HCT116 (cell line): ENCODE data around the gene SNUPN. TPM values are rescaled to one million over a fixed set of nuclear protein-coding genes. Genes with fewer than 3 reads are reported as not detected.

ENCODE experiments used
- ATAC-seq: fragments of 200-7000 bp; cut with Tn5 transposase; 2 replicates; pipeline ENCODE4 v1.9.1; 2020; ENCODE audit warnings: mild to moderate bottlenecking, moderate library complexity
- BruUV-seq: library from RNA; stranded (reverse); fragments of 400-500 nt; replicated peaks from 2 replicates; lab custom pipeline; 2021; lab: Mats Ljungman, UMichigan
- CTCF ChIA-PET: fragments of 300-600 bp; sonication (Branson Sonifier 250); formaldehyde crosslinking; loops from one replicate; lab custom pipeline; 2021; ENCODE audit warnings: antibody characterized with exemption; lab: Charles Lee
- POLR2A ChIA-PET: fragments of 300-600, 350-600 bp; sonication (Branson Sonifier 250); formaldehyde crosslinking; loops from one replicate; lab custom pipeline; 2021; ENCODE audit warnings: antibody characterized with exemption; lab: Charles Lee
- RAD21 ChIA-PET, 2 experiments: fragments of 300-600 bp; sonication (Branson Sonifier 250); formaldehyde crosslinking; loops; one replicate each; lab custom pipeline; 2023; ENCODE audit warnings: low total read pairs in 2 of 2; ENCODE audit not compliant: uncharacterized antibody in 2 of 2, unreplicated experiment in 2 of 2, low non-redundant PET in 1 of 2; lab: Charles Lee
- DNase-seq: peaks from one replicate; pipeline ENCODE4 v3.0.0-alpha.2; 2010; ENCODE audit warnings: low read depth, low spot score
- H2AFZ ChIP-seq: fragments of 200-600 bp; shearing (Covaris generic), sonication (generic); 2 replicates; pipeline ENCODE4 v1.6.1; 2017; ENCODE audit warnings: low read depth, mixed run types, mixed read lengths, antibody characterized with exemption, low read length; ENCODE audit not compliant: poor library complexity, severe bottlenecking
- H3K27ac ChIP-seq: 2 replicates; pipeline ENCODE4 v1.5.1; 2012; ENCODE audit warnings: low read depth, low read length
- H3K27me3 ChIP-seq: fragments of 200-600 bp; sonication (generic); 2 replicates; pipeline ENCODE4 v1.6.1; 2016; ENCODE audit warnings: mixed run types, low read length, mixed read lengths; ENCODE audit not compliant: insufficient read depth
- H3K36me3 ChIP-seq, 2 experiments: fragments of 200-500 bp in 1 of 2; fragments of 200-600 bp in 1 of 2; sonication (Bioruptor generic) in 1 of 2; sonication (generic) in 1 of 2; 2 replicates each; pipeline versions ENCODE4 v1.5.1 to v1.6.1; 2014 to 2016; ENCODE audit warnings: low read length in 2 of 2, inconsistent platforms in 1 of 2, mixed read lengths in 1 of 2, mixed run types in 1 of 2; ENCODE audit not compliant: insufficient read depth in 2 of 2, control insufficient read depth in 1 of 2
- H3K4me1 ChIP-seq, 2 experiments: fragments of 200-600 bp in 1 of 2; sonication (generic) in 1 of 2; 2 replicates each; pipeline versions ENCODE4 v1.5.1 to v1.6.1; 2012 to 2017; ENCODE audit warnings: low read length in 2 of 2, inconsistent platforms in 1 of 2, mild to moderate bottlenecking in 1 of 2, mixed read lengths in 1 of 2, mixed run types in 1 of 2, moderate library complexity in 1 of 2; ENCODE audit not compliant: insufficient read depth in 2 of 2, control insufficient read depth in 1 of 2
- H3K4me2 ChIP-seq: fragments of 200-600 bp; sonication (generic); 2 replicates; pipeline ENCODE4 v1.6.1; 2017; ENCODE audit warnings: mixed run types, low read length, mixed read lengths
- H3K4me3 ChIP-seq, 2 experiments: fragments of 200-600 bp in 1 of 2; sonication (generic) in 1 of 2; replicated peaks in 1 of 2; 2 replicates each; pipeline ENCODE4 v1.5.1; 2011 to 2016; ENCODE audit warnings: low read length in 2 of 2, control low read depth in 1 of 2, low read depth in 1 of 2, mild to moderate bottlenecking in 1 of 2, mixed read lengths in 1 of 2, mixed run types in 1 of 2
- H3K79me2 ChIP-seq: fragments of 200-600 bp; sonication (generic); 2 replicates; pipeline ENCODE4 v1.6.1; 2017; ENCODE audit warnings: mild to moderate bottlenecking, mixed run types, low read length, moderate library complexity, mixed read lengths; ENCODE audit not compliant: insufficient read depth
- H3K9ac ChIP-seq: fragments of 200-600 bp; sonication (generic); 2 replicates; pipeline ENCODE4 v1.6.1; 2016; ENCODE audit warnings: low read length, mixed read lengths
- H3K9me2 ChIP-seq: fragments of 200-600 bp; sonication (generic), shearing (Covaris generic); 2 replicates; pipeline ENCODE4 v1.6.1; 2017; ENCODE audit warnings: mixed run types, mild to moderate bottlenecking, moderate library complexity; ENCODE audit not compliant: insufficient read depth
- H3K9me3 ChIP-seq, 2 experiments: fragments of 200-500 bp in 1 of 2; fragments of 200-600 bp in 1 of 2; sonication (Bioruptor generic) in 1 of 2; sonication (generic) in 1 of 2; 2 replicates each; pipeline ENCODE4 v1.6.1; 2014 to 2017; ENCODE audit warnings: low read length in 2 of 2, mixed read lengths in 2 of 2, inconsistent platforms in 1 of 2, low read depth in 1 of 2, mild to moderate bottlenecking in 1 of 2, mixed run types in 1 of 2, moderate library complexity in 1 of 2; ENCODE audit not compliant: control insufficient read depth in 1 of 2, insufficient read depth in 1 of 2
- H4K20me1 ChIP-seq: fragments of 200-600 bp; sonication (generic), shearing (Covaris generic); 2 replicates; pipeline ENCODE4 v1.6.1; 2017; ENCODE audit warnings: mixed run types, mild to moderate bottlenecking, moderate library complexity; ENCODE audit not compliant: insufficient read depth
- CEBPB ChIP-seq: IDR thresholded peaks from 2 replicates; pipeline ENCODE4 v1.6.1; 2012; ENCODE audit warnings: low read depth
- EZH2phosphoT487 ChIP-seq: fragments of 200-600 bp; IDR thresholded peaks from 2 replicates; pipeline ENCODE4 v1.6.1; 2018; ENCODE audit warnings: antibody characterized with exemption, borderline replicate concordance
- FOSL1 ChIP-seq: IDR thresholded peaks from 2 replicates; pipeline ENCODE4 v1.6.1; 2012; ENCODE audit warnings: low read depth
- RAD21 ChIP-seq: IDR thresholded peaks from 2 replicates; pipeline ENCODE4 v1.6.1; 2012; ENCODE audit warnings: low read depth, mild to moderate bottlenecking
- SIN3A ChIP-seq: IDR thresholded peaks from 2 replicates; pipeline ENCODE4 v1.6.1; 2012; ENCODE audit warnings: low read depth
- SRF ChIP-seq: IDR thresholded peaks from 2 replicates; pipeline ENCODE4 v1.6.1; 2012; ENCODE audit warnings: low read depth
- YY1 ChIP-seq: IDR thresholded peaks from 2 replicates; pipeline ENCODE4 v1.6.1; 2011; ENCODE audit warnings: low read length, low read depth, moderate library complexity, mild to moderate bottlenecking; ENCODE audit not compliant: insufficient replicate concordance; ENCODE audit errors: extremely low read depth
- ZNF274 ChIP-seq: fragments of 200-500 bp; sonication (Bioruptor generic); IDR thresholded peaks from 2 replicates; pipeline ENCODE4 v1.6.1; 2014; ENCODE audit warnings: mild to moderate bottlenecking, low read depth, low read length, inconsistent platforms
- intact Hi-C: fragments of 100-400 bp; cut with micrococcal nuclease; formaldehyde crosslinking; loops from 2 replicates; pipeline ENCODE4 v1.10.0; 2022
- total RNA-seq: library from RNA; stranded (reverse); gene quantifications from one replicate; pipeline ENCODE4 v1.2.1, GENCODE V29; 2021; ENCODE audit not compliant: unreplicated experiment
- TF ChIP-seq, protein P1 (sequence below): IDR thresholded peaks from 2 replicates; pipeline ENCODE4 v1.6.1; 2012
- TF ChIP-seq, protein P2 (sequence below): IDR thresholded peaks from 2 replicates; pipeline ENCODE4 v1.6.1; 2012; ENCODE audit warnings: low read depth
- TF ChIP-seq, protein P3 (sequence below): IDR thresholded peaks from 2 replicates; pipeline ENCODE4 v1.6.1; 2011; ENCODE audit warnings: mild to moderate bottlenecking, low read length, moderate library complexity; ENCODE audit not compliant: insufficient replicate concordance; ENCODE audit errors: extremely low read depth

SNUPN gene
- total RNA-seq, 1 experiment from 2014 or later = 29.8 TPM

DNA sequence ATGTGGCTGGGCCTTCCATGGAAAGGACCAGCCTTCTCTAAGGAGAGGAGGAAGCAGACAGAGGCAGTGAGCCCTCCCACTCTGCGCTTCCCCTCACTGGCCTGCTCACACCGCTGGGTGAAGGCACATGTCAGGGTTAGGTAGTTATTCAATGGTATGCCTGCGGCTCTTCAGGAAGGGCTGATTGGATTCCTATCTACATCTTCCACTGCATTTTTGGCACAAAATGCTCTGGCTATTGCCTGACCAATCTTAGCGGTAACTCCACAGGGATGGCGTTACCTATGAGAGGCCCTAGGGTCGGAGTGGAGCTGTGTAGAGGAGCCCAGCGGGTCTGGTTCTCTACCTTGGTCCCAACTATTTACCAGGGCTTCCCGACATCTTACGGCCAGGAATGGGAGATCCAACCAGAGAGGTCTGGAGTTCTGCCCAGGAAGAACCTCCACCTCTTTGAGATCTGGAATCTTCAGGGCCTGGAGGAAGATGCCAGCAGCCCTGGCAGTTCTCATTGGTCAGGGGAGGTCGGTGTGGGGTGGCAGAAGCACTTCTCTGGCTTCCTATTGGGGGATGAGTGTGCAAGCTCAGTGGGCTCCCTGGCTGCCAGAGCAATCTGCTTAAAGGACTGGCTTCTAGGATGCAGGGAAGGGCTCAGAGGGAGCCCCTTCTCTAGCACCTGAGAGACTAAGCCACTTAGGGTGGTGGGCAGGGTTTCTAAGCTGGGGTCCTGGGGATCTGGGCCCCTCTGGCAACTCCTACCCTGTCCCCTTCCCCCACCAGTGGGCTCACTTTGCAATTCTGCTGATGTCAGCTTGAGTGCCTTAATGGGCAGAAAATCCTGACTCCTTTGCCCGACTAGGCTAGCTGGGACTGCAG is 46.4 kb upstream of the SNUPN start:
- DNase-seq (no peak), ATAC-seq (no peak)
- TF ChIP-seq EZH2phosphoT487 (no peak), ZNF274 (no peak)
- TF ChIP-seq, protein P1, sequence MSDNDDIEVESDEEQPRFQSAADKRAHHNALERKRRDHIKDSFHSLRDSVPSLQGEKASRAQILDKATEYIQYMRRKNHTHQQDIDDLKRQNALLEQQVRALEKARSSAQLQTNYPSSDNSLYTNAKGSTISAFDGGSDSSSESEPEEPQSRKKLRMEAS = no peak
- no peaks in the 10 kb centered on the region for H3K9me2 ChIP-seq
- no peaks in the 10 kb centered on the region for H4K20me1 ChIP-seq
- ChIA-PET POLR2A (interaction anchor here (0.8 kb wide), 1 partner anchor 11 kb away, joined by 6 read pairs; no protein-coding TSS in a partner anchor), RAD21 (interaction anchor here in 1 of 2 experiments (1.2 kb wide), 1 partner anchor 30 kb away, joined by 3 read pairs; no protein-coding TSS in a partner anchor), CTCF (interaction anchor here (0.6 kb wide), 1 partner anchor 11 kb away, joined by 3 read pairs; no protein-coding TSS in a partner anchor)
- H3K36me3 ChIP-seq = no peaks in the 10 kb centered on the region
- no peaks in the 10 kb centered on the region for H3K79me2 ChIP-seq
- peak overlapping the region; percentile 34; the same call in 1 of the 2 replicates for H3K9ac ChIP-seq
- H2AFZ ChIP-seq = no peak overlapping the region
- intact Hi-C loops = no loop called here
- H3K4me3 ChIP-seq = no peak overlapping the region
- no TSS peak for BruUV-seq
- peaks cover 42 to 71% of the 10 kb centered on the region in 2 experiments for H3K4me1 ChIP-seq
- no peaks in the 10 kb centered on the region for H3K9me3 ChIP-seq
- no peak overlapping the region for H3K27ac ChIP-seq
- H3K27me3 ChIP-seq = no peaks in the 10 kb centered on the region
- peak overlapping the region; percentile 47 for H3K4me2 ChIP-seq

DNA sequence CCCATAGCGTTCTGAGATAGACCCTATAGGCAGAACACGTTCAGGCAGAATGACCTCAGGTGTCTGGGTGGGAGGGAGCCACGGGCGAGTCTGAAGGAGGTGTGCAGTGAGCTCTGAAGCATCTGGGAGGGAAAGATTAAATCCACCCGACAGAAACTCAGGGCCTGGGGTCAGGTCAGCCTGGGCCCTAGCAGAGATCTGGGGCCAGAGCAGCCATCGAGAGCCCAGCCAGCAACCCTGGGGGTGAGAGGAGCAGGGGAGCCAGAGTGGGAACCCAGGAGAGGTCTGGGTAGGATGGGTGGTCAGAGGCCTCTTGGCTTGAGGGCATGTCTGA is 44.3 kb upstream of the SNUPN start:
- no peaks in the 10 kb centered on the region for H3K27me3 ChIP-seq
- H3K9me2 ChIP-seq = no peaks in the 10 kb centered on the region
- peak overlapping the region in 1 of 2 experiments; percentile 44; a peak in 2 of 4 replicates for H3K4me3 ChIP-seq
- intact Hi-C loops = loop anchor here (5.0 kb wide), 2 partner anchors 43 to 303 kb away; partner anchors contain the start of genes MAN2C1 and SNUPN
- no peak overlapping the region for H2AFZ ChIP-seq
- H3K79me2 ChIP-seq = no peaks in the 10 kb centered on the region
- POLR2A ChIA-PET = no interaction called here
- ATAC-seq (peak; percentile 2; the same call in 1 of the 2 replicates), DNase-seq (no peak)
- peak overlapping the region; percentile 86 for H3K4me2 ChIP-seq
- RAD21 ChIA-PET = no interaction called here
- CTCF ChIA-PET = interaction anchor here (1.3 to 2.0 kb wide), 4 partner anchors 9 to 302 kb away, joined by 3 to 5 read pairs (median 4); no protein-coding TSS in a partner anchor
- no peaks in the 10 kb centered on the region for H3K36me3 ChIP-seq
- H4K20me1 ChIP-seq = no peaks in the 10 kb centered on the region
- H3K9me3 ChIP-seq = no peaks in the 10 kb centered on the region
- BruUV-seq = no TSS peak
- H3K4me1 ChIP-seq = peaks cover 60 to 91% of the 10 kb centered on the region in 2 experiments
- H3K27ac ChIP-seq = peak overlapping the region; percentile 94
- H3K9ac ChIP-seq = peak overlapping the region; percentile 77
- TF ChIP-seq ZNF274 = no peak
- no peak for TF ChIP-seq SIN3A
- TF ChIP-seq, protein P1 = no peak
- TF ChIP-seq RAD21 = no peak
- no peak for TF ChIP-seq SRF
- no peak for TF ChIP-seq CEBPB
- TF ChIP-seq, protein P2, sequence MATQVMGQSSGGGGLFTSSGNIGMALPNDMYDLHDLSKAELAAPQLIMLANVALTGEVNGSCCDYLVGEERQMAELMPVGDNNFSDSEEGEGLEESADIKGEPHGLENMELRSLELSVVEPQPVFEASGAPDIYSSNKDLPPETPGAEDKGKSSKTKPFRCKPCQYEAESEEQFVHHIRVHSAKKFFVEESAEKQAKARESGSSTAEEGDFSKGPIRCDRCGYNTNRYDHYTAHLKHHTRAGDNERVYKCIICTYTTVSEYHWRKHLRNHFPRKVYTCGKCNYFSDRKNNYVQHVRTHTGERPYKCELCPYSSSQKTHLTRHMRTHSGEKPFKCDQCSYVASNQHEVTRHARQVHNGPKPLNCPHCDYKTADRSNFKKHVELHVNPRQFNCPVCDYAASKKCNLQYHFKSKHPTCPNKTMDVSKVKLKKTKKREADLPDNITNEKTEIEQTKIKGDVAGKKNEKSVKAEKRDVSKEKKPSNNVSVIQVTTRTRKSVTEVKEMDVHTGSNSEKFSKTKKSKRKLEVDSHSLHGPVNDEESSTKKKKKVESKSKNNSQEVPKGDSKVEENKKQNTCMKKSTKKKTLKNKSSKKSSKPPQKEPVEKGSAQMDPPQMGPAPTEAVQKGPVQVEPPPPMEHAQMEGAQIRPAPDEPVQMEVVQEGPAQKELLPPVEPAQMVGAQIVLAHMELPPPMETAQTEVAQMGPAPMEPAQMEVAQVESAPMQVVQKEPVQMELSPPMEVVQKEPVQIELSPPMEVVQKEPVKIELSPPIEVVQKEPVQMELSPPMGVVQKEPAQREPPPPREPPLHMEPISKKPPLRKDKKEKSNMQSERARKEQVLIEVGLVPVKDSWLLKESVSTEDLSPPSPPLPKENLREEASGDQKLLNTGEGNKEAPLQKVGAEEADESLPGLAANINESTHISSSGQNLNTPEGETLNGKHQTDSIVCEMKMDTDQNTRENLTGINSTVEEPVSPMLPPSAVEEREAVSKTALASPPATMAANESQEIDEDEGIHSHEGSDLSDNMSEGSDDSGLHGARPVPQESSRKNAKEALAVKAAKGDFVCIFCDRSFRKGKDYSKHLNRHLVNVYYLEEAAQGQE = no peak
- TF ChIP-seq, protein P3, sequence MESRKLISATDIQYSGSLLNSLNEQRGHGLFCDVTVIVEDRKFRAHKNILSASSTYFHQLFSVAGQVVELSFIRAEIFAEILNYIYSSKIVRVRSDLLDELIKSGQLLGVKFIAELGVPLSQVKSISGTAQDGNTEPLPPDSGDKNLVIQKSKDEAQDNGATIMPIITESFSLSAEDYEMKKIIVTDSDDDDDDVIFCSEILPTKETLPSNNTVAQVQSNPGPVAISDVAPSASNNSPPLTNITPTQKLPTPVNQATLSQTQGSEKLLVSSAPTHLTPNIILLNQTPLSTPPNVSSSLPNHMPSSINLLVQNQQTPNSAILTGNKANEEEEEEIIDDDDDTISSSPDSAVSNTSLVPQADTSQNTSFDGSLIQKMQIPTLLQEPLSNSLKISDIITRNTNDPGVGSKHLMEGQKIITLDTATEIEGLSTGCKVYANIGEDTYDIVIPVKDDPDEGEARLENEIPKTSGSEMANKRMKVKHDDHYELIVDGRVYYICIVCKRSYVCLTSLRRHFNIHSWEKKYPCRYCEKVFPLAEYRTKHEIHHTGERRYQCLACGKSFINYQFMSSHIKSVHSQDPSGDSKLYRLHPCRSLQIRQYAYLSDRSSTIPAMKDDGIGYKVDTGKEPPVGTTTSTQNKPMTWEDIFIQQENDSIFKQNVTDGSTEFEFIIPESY = no peak
- TF ChIP-seq YY1 = no peak
- no peak for TF ChIP-seq FOSL1
